HL-60 (cell line): Measurements from ENCODE around the gene PSMD3.

Experiments
- GABPA ChIP-seq: IDR thresholded peaks from 2 replicates; pipeline ENCODE4 v1.6.1; 2012; ENCODE audit warnings: low read depth
- POLR2AphosphoS5 ChIP-seq: IDR thresholded peaks from 2 replicates; pipeline ENCODE4 v1.6.1; 2012; ENCODE audit warnings: low read depth
- SPI1 ChIP-seq: IDR thresholded peaks from 2 replicates; pipeline ENCODE4 v1.6.1; 2012; ENCODE audit warnings: low read depth, mild to moderate bottlenecking, borderline replicate concordance
- TF ChIP-seq, protein P1 (sequence below): IDR thresholded peaks from one replicate; pipeline ENCODE4 v1.5.1; 2011; ENCODE audit warnings: low read length, control low read depth, inconsistent platforms; ENCODE audit not compliant: insufficient read depth
- TF ChIP-seq, protein P2 (sequence below): IDR thresholded peaks from 2 replicates; pipeline ENCODE4 v1.6.1; 2012; ENCODE audit warnings: low read depth; ENCODE audit not compliant: insufficient replicate concordance

DNA sequence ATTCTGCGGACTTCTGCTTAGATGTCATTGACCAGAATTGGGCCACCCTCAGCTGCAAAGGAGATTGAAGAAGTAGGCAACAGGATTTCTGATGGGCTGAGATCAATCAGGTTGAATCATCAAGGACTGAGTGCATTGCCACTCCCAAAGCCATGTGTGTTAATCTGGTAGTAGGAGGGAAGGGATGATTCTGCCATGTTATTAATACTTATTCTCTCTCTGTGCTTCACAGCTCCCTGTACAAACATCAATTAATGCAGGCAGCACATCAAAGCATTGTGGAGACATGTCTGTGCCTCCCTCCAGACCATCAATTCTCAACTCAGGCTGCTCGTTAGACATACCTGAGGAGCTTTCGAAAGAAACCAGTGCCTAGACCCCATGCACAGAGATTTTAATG is 41.5 kb upstream of the PSMD3 start:
- TF ChIP-seq, protein P1, sequence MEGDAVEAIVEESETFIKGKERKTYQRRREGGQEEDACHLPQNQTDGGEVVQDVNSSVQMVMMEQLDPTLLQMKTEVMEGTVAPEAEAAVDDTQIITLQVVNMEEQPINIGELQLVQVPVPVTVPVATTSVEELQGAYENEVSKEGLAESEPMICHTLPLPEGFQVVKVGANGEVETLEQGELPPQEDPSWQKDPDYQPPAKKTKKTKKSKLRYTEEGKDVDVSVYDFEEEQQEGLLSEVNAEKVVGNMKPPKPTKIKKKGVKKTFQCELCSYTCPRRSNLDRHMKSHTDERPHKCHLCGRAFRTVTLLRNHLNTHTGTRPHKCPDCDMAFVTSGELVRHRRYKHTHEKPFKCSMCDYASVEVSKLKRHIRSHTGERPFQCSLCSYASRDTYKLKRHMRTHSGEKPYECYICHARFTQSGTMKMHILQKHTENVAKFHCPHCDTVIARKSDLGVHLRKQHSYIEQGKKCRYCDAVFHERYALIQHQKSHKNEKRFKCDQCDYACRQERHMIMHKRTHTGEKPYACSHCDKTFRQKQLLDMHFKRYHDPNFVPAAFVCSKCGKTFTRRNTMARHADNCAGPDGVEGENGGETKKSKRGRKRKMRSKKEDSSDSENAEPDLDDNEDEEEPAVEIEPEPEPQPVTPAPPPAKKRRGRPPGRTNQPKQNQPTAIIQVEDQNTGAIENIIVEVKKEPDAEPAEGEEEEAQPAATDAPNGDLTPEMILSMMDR, result no peak
- TF ChIP-seq, protein P2, sequence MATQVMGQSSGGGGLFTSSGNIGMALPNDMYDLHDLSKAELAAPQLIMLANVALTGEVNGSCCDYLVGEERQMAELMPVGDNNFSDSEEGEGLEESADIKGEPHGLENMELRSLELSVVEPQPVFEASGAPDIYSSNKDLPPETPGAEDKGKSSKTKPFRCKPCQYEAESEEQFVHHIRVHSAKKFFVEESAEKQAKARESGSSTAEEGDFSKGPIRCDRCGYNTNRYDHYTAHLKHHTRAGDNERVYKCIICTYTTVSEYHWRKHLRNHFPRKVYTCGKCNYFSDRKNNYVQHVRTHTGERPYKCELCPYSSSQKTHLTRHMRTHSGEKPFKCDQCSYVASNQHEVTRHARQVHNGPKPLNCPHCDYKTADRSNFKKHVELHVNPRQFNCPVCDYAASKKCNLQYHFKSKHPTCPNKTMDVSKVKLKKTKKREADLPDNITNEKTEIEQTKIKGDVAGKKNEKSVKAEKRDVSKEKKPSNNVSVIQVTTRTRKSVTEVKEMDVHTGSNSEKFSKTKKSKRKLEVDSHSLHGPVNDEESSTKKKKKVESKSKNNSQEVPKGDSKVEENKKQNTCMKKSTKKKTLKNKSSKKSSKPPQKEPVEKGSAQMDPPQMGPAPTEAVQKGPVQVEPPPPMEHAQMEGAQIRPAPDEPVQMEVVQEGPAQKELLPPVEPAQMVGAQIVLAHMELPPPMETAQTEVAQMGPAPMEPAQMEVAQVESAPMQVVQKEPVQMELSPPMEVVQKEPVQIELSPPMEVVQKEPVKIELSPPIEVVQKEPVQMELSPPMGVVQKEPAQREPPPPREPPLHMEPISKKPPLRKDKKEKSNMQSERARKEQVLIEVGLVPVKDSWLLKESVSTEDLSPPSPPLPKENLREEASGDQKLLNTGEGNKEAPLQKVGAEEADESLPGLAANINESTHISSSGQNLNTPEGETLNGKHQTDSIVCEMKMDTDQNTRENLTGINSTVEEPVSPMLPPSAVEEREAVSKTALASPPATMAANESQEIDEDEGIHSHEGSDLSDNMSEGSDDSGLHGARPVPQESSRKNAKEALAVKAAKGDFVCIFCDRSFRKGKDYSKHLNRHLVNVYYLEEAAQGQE, result no peak
- TF ChIP-seq POLR2AphosphoS5 (no peak), GABPA (no peak), SPI1 (no peak)
